ENCODE data around the gene CASP8AP2. TPM values are rescaled to one million over a fixed set of nuclear protein-coding genes. Genes with fewer than 3 reads are reported as not detected.
A peak's percentile ranks its signal among the peaks of the same experiment; 100 is the strongest.

The CASP8AP2 gene
- total RNA-seq, 2 experiments from 2014 or later: 33.3 to 33.6 TPM

DNA sequence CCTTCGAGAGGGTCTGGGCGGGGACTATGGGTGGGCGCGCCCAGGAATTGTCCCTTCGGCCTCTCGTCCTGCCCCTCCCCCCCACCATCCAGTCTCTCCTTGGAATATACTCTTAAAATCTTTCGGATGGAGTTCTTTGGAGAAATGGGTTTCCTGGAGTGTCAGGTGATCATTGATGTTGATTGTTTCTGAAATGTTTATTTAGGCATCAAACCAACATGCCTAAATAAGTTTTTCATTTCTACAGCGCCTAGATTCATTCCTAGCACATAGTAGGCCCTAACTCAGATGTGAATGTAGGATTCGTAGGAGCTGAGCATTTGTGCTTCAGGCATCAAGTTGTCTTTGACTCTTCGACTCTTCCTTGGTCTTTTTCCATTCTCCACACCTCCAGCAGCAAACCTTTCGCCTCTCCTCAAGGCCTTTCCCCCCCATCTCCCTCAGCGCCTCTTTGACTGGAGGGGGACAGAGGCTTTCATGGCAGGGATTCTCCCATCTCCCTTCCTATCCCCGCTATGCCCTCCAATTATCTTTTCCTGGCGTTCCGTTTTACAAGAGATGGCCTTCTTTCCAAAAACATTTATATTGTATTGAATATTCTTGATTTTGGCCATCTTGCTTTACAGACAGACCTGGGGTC, 610 bp downstream of the CASP8AP2 start:
- Mint-ChIP-seq H3K4me3 (peak overlapping the region; percentile 96), H3K27ac (peak overlapping the region; percentile 99), H3K36me3 (ENCODE audit: low read depth) (peaks cover 44% of the 10 kb centered on the region), H3K9me3 (no peaks in the 10 kb centered on the region), H3K27me3 (no peaks in the 10 kb centered on the region), H3K4me1 (ENCODE audit: low read depth) (peaks cover 31% of the 10 kb centered on the region)
- intact Hi-C loops (cut with micrococcal nuclease): no loop called here
- no peak for TF ChIP-seq CTCF (IDR thresholded peaks at IDR 0.05)
- ChIA-PET CTCF (interaction anchor here (1.3 to 2.2 kb wide), 2 partner anchors 11 to 110 kb away, joined by 4 to 20 read pairs; partner anchors contain the start of gene MDN1), POLR2A (interaction anchor here (1.2 to 3.9 kb wide), 3 partner anchors 11 to 32 kb away, joined by 3 to 64 read pairs (median 3); partner anchors contain the start of gene MDN1)
- DNase-seq (no peak), ATAC-seq (no peak)

DNA sequence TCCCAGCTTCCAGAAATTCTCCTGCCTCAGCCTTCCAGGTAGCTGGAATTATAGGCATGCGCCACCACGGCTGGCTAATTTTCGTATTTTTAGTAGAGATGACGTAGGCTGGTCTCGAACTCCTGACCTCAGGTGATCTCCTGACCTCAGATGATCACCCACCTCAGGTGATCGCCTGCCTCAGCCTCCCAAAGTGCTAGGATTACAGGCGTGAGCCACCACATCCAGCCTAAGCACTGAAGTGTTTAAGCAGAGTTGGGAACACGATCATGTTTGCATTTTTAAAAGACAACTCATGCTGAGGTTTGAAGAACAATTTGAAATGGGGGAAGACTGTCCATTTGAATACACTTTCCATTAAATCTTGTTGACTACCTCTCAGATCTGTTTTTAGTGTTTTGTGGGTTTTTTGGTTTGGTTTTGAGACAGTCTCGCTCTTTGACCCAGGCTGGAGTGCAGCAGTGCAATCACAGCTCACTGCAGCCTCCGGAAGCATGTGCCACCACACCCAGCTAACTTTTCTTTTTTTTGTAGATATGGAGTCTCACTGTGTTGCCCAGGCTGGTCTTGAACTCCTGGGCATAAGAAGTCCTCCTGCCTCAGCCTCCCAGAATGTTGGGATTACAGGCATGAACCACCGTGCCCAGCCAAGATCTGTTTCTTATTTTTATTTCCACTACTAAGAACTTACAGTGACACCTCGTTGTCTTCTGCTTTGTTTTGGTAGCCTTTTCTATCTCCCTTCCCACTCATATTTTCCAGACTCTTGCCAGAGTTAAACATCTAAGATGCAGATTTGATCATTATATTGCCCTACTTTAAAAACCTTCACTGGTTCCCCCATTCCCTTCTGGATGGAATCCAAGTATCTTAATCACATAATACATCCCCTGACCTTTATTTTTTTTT, 5.5 kb downstream of the CASP8AP2 start:
- peak; percentile 90 for ATAC-seq

GRCh38 chr6:89836639-89837222, 7.1 kb downstream of the CASP8AP2 start:
- no peak for DNase-seq
- H3K9me3 Mint-ChIP-seq: no peaks in the 10 kb centered on the region
- no peak for ATAC-seq
- no peak overlapping the region for H3K4me3 Mint-ChIP-seq
- ChIA-PET POLR2A (interaction anchor here (2.1 kb wide), 1 partner anchor 17 kb away, joined by 13 read pairs; the partner anchor contains the start of gene MDN1), CTCF (no interaction called here)
- no peak for TF ChIP-seq CTCF (IDR thresholded peaks at IDR 0.05)
- peak overlapping the region; percentile 63 for H3K27ac Mint-ChIP-seq
- peaks cover 61% of the 10 kb centered on the region for H3K36me3 Mint-ChIP-seq (ENCODE audit: low read depth)
- H3K4me1 Mint-ChIP-seq (ENCODE audit: low read depth): peaks cover 56% of the 10 kb centered on the region
- intact Hi-C loops (cut with micrococcal nuclease): no loop called here
- H3K27me3 Mint-ChIP-seq: no peaks in the 10 kb centered on the region

More for the DNA sequence above, 5.5 kb downstream of the CASP8AP2 start:
- peak overlapping the region; percentile 50 for H3K4me3 Mint-ChIP-seq
- H3K27ac Mint-ChIP-seq: peak overlapping the region; percentile 89
- peaks cover 71% of the 10 kb centered on the region for H3K36me3 Mint-ChIP-seq (ENCODE audit: low read depth)
- no peak for TF ChIP-seq CTCF (IDR thresholded peaks at IDR 0.05)
- H3K9me3 Mint-ChIP-seq: no peaks in the 10 kb centered on the region
- intact Hi-C loops (cut with micrococcal nuclease): no loop called here
- DNase-seq: peak; percentile 61
- ChIA-PET POLR2A (interaction anchor here (2.1 kb wide), 1 partner anchor 16 kb away, joined by 13 read pairs; the partner anchor contains the start of gene MDN1), CTCF (no interaction called here)
- H3K4me1 Mint-ChIP-seq (ENCODE audit: low read depth): peaks cover 57% of the 10 kb centered on the region
- H3K27me3 Mint-ChIP-seq: no peaks in the 10 kb centered on the region

GRCh38 chr6:89840538-89840937, 10.9 kb downstream of the CASP8AP2 start:
- intact Hi-C loops (cut with micrococcal nuclease): no loop called here
- Mint-ChIP-seq H3K4me1 (ENCODE audit: low read depth) (peaks cover 48% of the 10 kb centered on the region), H3K36me3 (ENCODE audit: low read depth) (peaks cover 37% of the 10 kb centered on the region), H3K4me3 (no peak overlapping the region), H3K27ac (no peak overlapping the region), H3K9me3 (no peaks in the 10 kb centered on the region), H3K27me3 (no peaks in the 10 kb centered on the region)
- DNase-seq (no peak), ATAC-seq (no peak)
- ChIA-PET CTCF (no interaction called here), POLR2A (no interaction called here)
- TF ChIP-seq CTCF (IDR thresholded peaks at IDR 0.05): no peak
